GM04504 (cell line): ENCODE data around the gene PPIH.
"Not testable (repeated sequence)": the region's sequence is repeated elsewhere in the genome, so short reads cannot be mapped to it uniquely, and the experiment has no call there.

Experiments used
- DNase-seq: peaks from one replicate; pipeline ENCODE4 v3.0.0-alpha.2; 2012; ENCODE audit warnings: low read depth

The PPIH gene

DNA sequence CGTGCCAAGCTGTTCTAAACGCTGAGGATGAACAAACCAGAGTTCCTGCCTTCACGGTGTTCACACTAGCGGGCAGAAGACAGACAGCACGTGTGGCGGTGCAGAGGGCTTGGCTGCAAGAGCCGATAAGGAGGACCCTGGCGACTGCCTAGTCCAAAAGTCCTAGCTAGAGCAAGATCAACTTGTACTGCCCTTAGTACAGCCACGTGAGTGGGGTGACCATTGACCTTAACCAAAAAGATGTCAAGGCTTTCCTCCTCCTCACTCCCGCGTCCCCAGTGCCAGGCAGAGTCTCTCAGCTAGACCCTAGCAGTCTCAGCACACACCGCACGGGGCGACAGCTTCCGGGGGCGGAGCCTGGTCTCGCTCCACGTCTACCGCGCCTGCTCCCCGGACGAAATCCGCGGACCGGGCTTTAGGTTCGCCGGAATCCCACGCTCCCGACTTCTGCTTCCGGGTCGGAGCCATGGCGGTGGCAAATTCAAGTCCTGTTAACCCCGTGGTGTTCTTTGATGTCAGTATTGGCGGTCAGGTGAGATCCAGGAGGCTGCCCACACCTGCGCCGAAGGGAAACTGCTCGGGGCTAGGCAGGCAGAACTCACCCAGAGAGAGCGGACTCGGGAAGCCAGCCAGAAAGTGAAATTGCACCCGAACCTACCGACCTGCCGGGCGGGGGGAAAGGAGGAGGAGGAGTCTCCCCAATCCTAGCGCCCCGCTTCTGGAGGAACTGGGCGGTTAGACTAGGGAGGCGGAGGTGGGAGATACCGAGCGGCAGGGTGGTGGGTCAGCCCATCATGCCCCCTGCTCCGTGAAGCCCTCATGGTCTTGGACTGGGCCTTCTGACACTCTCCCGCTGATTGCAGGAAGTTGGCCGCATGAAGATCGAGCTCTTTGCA, at the start of gene PPIH:
TSS of gene PPIH (plus strand) at position 443 of the 896 bp plus-strand sequence. CDS start at position 467, 24 bp downstream.
- peak; percentile 80 for DNase-seq

DNA sequence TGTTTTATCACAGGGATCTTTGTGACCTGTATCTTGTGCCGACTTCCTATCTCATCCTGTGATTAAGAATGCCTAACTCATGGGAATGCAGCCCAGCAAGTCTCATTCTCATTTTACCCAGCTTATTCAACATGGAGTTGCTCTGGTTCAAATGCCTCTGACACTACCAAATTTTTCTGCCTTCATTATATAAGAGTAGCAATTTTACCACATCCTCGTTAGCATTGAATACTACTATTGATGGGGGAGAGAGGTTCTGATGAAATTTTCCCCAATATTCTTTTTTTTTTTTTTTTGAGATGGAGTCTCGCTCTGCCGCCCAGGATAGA, 44.5 kb upstream of the PPIH start:
- no peak for DNase-seq

DNA sequence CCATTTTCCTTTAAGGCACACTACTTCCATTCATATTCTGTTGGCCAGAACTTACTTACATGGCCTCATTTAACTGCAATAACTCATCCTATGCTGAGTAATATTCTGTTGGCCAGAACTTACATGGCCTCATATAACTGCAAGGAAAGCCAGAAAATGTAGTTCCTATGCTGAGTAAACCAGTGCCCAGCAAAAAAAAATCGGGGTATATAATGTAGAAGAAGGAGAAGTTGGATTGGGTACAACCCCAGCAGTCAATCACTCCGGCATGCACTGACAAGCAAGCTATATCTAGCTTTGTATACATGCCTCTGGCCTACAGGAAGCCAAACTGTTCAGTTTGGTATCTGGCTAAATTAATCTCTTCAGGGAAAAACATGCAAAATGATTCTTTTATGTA, 39.4 kb upstream of the PPIH start:
- DNase-seq: no peak

DNA sequence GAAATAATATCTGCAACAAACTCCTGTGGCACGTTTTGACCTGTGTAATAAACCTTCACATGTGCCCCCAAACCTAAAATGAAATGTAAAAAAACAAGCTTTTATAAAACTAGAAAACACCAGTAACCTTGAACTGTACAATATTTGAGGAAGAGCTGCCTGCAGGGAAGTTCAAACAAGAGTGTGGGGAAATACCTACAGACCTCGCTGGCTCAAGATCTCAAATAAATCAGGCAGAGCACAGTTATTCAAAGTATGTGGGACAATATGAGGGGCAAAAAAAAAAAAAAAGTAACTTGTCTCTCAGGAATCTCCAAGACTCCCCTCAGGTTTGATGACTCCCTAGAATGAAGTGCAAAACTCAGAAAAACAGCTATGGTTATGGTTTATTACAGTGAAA, 37.9 kb upstream of the PPIH start:
- DNase-seq: no peak

DNA sequence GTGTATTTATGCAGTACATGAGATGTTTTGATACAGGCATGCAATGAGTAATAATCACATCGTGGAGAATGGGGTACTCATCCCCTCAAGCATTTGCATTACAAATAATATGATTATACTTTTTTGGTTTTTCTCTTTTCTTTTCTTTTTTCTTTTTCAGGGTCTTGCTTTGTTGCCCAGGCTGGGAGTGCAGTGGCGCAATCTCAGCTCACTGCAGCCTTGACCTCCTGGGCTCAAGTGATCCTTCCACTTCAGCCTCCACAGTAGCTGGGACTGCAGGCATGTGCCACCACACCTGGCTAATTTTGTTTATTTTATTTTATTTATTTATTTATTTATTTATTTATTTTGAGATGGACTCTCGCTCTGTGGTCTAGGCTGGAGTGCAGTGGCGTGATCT, 37.0 kb upstream of the PPIH start:
- DNase-seq: not testable (repeated sequence)

DNA sequence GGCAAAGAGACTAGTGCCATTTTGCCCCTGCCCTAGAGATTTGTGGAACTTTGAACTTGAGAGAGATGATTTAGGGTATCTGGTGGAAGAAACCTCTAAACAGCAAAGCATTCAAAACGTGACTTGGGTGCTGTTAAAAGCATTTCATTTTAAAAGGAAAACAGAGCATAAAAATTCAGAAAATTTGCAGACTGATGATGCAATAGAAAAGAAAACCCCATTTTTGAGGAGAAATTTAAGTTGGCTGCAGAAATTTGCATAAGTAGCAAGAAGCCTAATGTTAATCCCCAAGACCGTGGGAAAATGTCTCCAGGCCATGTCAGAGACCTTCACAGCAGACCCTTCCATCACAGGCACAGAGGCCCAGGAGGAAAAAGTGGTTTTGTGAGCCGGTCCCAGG, 31.0 kb upstream of the PPIH start:
- not testable (repeated sequence) for DNase-seq

DNA sequence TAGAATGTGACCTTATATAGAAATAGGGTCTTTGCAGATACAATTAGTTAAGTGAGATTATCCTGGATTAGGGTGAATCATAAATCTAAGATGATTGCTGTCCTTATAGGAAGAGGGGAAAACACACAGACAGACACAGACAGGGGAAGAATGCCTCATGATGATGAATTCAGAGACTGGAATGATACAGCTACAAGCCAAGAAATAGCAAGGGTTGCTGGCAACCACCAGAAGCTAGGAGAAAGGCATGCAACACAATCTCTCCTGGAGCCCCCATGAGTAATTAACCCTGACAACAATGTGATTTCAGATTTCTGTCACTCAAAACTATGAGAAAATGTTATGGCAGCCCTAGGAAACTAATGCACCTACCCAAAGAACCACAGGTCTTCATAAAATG, 19.1 kb upstream of the PPIH start:
- no peak for DNase-seq

DNA sequence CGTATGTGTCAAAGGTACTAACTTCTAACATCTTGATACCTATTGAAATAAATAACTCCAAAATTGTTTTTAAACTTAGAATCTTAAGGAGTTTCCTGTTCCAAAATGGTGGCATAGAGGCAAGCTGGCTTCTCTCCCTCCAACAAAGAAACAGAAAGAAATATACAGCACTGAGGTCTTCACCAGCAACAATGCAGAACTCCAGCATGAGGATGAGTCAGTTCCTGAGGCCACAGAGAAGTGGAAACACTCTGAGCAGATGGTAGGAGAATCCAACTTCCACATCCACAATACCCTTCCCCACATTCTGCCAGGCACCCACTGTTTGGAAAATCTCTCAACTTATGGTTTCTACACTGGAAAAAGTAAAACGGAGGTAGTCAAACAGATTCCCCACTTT, 12.2 kb upstream of the PPIH start:
- no peak for DNase-seq

DNA sequence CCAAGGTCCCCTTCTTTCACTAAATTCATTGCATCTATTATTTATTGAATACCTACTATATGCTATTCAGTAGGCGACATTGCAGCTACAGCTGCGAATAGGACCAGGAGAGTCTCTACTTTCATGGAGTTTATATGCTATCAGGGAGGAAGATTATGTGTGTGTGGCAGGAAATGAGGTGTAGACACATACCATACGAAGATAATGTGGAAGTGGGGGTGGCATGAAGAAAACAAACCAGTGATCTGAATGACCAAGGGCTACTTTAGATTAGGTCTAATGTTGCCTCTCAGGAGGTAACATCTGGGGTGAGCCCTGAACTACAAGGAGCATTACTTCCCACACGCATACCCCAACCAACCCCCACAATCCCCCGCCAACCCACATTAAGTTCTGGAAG, 1.0 kb upstream of the PPIH start:
- DNase-seq: no peak

DNA sequence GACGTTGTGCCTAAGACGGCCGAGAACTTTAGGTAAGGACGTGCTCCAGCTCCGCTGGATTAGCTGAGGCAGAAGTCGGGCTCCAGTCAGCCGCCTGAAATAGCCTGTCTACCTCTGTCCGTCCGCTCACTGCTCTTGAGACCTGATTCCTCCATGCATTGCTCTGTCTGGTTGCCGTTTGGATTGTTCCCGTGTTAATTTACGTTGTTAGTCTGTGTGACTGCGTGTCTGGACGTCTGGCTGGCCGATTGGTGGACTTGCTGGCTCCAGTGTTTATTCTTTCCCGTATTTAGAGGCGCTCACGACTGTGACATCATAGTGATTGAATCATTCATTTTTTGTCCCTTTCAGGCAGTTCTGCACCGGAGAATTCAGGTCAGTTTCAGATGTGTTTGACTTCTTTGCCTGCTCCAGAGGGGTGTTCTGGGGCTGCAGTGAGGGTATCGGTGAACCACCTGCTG, 684 bp downstream of the PPIH start:
- no peak for DNase-seq

DNA sequence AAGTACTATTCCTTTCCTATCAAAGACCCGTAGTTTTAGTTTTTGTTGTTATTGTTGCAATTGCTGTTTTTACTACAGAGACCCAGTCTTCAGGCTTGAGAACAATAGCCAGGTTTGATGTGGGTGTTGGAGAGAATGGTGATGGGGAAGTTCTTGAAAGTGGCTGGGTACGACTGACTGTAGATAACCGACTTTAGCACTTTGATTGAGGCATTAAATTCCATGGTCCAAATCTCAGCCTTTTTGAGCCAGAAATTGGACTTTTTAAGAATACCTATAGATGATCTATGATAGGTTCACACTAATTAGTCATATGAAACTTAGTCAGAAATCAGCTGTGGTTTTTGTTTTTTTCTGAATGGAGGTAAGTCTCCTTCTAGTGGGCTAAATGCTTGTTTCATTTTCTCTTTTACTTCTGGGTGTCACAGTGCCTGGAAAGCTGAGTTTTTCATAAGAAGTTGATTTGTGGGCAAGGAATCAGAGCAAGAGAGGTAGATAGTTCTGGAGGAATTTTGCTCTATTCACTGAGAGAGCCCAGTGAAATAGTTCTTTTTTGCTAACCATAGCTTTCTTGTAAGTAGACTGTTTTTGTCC, 2.8 kb downstream of the PPIH start:
- no peak for DNase-seq

DNA sequence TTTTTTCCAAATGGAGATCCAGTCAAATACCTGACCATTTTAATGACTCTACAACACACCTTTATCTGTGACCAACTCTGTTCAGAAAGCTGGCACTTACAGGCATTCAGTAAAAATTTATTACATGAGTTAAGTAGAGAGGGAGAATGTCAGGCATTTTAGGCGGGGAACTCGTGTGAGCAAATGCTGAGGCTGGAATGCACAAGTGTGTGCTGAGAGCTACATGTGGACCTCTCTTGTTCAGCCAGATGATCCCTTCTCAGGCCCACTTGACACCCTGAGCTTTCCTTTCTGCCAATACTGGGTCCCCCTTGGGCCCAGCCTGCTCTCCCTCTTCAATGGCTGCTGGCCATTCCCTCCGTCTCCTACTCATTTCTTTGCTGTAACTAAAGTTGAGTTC, 11.7 kb downstream of the PPIH start:
- DNase-seq: no peak

DNA sequence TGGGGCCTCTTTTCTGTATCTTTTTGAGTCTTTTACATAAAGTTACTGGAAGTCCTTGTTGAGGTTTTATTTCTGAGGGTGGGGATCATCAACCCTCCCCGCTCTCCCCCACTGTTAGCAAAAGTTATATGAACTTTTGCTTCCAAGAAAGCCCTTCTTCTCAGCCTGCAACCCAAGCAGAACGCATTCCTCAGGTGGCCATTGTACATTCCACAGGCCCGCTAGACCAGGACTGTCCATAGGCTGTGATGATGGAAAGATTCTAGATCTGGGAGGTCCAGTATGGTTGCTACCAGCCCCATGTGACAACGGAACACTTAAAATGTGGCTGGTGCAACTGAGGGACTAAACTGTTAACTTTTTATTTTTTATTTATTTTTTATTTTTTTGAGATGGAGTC, 12.2 kb downstream of the PPIH start:
- no peak for DNase-seq

DNA sequence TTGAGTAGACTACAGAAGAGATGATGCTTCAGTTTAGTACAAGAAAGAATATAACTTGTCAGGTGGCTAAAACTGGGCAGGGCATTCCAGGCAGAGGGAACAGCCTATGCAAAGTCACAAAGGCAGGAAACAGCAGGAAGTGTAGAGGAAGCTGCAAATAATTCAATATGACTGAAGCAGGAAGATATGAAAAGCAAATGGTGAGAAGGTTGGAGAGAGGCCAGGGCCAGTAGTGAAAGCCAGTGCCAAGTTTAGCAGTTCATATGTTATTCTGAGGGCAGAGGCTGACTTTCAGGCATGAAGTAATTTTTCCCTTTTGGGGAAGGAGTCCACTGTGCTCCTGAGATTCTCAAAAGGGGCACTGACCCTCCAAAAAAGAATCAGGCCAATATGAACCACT, 16.0 kb downstream of the PPIH start:
- no peak for DNase-seq

DNA sequence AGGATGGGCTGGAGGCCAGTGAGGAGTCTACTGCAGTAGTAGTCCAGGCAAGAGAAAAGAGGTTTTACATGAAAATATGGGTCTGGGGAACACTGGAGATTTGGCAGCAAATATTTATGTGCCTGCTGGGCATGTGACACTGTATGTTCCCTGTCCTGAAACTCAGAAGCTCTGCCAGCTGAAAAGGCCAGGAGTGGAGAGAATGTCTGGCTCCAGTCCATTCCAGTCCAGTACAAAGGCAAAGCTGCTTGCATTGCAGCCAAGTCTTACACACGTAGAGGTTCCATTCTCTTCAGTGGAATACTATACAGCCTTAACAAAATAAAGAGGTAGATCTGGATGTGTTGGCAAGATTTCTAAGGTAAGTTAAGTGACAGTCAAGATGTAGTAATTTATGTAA, 16.5 kb downstream of the PPIH start:
- DNase-seq: no peak

DNA sequence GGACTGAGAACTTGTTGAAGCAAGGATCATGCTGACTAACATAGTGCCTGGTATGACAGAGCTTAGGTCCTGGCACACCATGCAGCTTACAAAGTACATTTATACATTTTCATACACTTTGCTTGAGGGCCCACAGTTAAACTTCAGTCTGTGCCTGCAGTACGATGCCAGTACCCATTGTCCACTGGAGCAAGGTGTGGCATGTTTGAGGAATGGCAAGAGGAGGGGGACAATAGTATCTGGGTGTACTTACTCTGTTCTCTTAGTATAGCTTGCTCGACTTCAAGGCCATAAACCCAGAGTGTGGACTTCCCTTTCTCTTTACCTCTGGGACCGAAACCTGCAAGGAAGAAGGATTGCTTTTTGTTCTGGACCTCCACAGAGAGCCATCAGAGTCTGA, 17.2 kb downstream of the PPIH start:
- DNase-seq: no peak

DNA sequence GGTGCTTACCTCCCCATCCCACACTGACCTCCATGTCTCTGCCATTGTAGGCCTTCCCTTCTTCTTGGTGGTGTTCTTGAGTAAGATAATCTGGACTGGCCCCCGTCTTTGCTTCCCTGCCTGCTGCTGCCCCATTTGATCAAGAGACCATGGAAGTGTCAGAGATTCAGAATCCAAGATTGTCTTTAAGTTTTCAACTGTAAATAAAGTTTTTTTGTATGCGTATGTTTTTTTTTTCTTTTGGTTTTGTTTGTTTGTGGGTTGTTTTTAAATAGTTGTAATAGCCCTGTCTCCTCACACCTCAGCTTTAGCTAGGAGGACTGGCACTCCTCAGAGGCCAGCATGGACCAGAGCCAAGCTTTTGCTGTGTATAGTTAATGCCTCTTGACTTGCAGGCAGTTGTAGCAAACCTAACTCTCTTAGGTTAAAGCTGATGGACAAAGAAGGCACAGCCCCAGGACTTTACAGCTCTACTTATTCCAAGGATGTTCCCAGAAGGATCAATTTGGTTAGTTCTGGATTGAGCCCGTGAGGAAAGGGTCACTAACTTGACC, 18.4 kb downstream of the PPIH start:
- no peak for DNase-seq

DNA sequence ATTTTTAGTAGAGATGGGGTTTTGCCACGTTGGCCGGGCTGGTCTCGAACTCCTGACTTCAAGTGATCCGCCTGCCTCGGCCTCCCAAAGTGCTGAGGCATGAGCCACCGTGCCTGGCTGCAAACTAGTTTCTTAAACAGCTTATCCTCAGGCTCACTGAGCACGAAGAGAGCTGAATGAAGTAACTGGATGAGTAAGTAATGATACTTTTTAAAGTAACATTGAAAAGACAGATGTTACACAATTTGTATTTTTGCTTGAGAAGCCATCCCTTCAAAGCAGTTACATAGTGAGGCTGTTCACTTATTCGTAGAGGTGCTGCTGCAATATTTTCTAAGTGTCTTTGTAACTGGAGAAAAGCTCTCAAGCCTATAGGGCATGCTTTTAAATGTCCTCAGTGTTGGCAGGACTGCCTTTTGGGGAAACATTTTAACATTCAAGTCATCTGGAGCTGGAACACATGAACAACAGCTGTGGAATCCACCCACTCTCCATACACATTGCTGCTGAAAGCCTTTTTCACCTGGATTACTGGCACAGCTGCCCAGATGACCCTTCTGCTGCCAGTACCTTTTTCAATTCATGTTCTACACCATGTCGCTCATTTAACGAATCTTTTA, 21.3 kb downstream of the PPIH start:
- DNase-seq: peak; percentile 51

DNA sequence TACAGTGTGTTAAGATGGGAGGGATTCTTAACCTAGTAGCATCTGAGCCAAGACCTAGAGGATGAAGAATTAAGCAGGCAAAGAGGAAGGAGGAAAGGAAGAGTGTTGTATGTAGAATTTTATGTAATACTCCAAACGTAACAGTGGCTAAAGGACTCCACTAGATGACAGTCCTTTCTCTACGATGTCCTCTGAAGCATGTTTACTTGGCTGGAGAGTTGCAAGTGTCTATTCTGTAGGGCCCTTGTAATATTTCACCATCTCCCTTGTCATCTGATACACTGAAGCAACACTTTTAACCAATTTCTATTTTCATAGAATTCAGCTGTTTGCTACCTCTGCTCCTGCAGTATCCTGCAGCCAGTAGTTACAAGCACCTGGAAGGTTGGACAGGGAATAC, 21.8 kb downstream of the PPIH start:
- DNase-seq: no peak

DNA sequence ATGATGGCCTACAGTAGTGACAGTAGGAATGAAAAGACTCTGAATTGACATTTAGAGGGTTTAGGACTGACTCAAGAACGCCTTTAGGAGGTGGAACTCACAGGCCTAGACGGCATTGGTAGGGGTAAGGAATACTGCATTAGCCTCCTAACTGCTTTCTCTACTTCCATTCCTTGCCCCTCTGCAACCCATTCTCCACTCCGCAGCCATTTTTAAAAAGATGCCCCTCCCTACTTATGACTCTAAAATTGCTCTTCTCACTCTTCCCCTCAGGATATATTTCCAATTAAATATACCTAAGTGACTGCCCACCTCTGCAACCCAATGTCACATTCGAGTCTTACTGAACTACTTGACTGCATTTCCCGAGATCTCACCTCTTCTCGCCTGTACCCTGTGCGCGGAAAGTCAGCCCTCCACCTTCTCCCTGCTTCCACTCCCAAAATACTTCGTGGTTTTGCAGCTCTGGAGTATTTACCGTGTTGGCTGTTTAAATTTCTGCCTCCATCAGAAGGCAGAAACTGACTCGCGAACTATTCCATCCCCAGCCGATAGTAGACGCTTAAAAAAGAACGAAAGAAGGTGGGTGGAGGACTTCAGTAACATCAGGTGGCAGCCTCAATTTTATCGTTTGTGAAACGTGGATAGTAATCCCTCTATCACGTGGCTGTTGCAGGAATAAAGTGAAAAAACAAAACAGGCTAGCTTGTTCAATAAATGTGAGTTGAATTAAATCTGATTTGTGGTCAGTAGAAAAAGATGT, 22.9 kb downstream of the PPIH start:
- no peak for DNase-seq

DNA sequence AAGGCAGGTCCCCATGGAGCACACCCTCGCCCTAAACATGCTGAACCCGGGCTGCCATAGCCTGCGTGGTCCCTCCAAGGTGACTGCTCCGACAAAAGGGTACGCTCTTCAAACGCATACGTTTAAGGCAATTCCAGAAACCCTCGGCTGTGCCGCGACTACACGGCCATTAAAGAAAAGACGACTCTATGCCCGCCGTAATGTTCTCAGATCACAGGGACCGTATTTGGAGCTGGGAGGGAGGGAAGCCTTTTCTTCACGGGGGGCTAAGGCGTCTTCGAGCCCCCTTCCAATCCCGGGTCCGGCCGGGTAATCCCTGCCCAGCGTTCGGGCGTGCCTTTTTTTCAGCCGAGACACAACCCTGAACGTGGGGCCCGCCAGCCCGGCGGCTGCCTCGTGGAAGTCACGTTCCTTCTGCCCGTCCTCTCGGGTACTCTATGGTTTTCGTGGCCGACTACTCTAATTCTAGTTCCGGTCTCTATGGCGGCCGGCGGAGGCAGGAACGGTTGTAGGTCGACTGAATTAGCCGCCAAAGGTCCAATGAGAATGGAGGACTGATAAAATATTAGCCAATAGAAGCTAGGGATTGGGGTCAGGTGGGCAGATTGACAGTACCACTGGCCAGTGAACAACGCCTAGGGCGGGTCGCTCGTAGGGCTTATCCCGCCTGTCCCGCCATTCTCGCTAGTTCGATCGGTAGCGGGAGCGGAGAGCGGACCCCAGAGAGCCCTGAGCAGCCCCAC, 23.7 kb downstream of the PPIH start, which contains the start of gene YBX1:
TSS of gene YBX1 (plus strand) at position 678 of the 743 bp plus-strand sequence. CDS start 148 bp downstream, outside the sequence.
- peak; percentile 98 for DNase-seq

DNA sequence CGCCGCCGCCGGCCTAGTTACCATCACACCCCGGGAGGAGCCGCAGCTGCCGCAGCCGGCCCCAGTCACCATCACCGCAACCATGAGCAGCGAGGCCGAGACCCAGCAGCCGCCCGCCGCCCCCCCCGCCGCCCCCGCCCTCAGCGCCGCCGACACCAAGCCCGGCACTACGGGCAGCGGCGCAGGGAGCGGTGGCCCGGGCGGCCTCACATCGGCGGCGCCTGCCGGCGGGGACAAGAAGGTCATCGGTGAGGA, 24.2 kb downstream of the PPIH start:
- not testable (repeated sequence) for DNase-seq
